ENCODE measurements around the gene HMSD.

The HMSD gene

GRCh38 chr18:63907664-63908063, 41.4 kb upstream of the HMSD start, which contains the start of gene SERPINB10:
TSS of gene SERPINB10 (plus strand) at chr18:63907958. CDS start at chr18:63915511, 7,553 bp downstream.
- Histone ChIP-seq H3K27me3 (no peaks in the 10 kb centered on the region), H3K4me1 (ENCODE audit: control insufficient read depth in 1 of 2, insufficient read depth in 1 of 2, low read depth in 1 of 2, low read length in 1 of 2) (peaks cover 64 to 67% of the 10 kb centered on the region in 2 experiments), H3K4me3 (ENCODE audit: low read depth in 1 of 2, low read length in 1 of 2) (peak within 1 kb of the TSS; percentile 9 to 13), H3K9me3 (no peaks in the 10 kb centered on the region), H3K36me3 (peaks cover 6% of the 10 kb centered on the region), H3K27ac (peak within 1 kb of the TSS; percentile 70)
- TF ChIP-seq, protein P1, sequence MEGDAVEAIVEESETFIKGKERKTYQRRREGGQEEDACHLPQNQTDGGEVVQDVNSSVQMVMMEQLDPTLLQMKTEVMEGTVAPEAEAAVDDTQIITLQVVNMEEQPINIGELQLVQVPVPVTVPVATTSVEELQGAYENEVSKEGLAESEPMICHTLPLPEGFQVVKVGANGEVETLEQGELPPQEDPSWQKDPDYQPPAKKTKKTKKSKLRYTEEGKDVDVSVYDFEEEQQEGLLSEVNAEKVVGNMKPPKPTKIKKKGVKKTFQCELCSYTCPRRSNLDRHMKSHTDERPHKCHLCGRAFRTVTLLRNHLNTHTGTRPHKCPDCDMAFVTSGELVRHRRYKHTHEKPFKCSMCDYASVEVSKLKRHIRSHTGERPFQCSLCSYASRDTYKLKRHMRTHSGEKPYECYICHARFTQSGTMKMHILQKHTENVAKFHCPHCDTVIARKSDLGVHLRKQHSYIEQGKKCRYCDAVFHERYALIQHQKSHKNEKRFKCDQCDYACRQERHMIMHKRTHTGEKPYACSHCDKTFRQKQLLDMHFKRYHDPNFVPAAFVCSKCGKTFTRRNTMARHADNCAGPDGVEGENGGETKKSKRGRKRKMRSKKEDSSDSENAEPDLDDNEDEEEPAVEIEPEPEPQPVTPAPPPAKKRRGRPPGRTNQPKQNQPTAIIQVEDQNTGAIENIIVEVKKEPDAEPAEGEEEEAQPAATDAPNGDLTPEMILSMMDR (IDR thresholded peaks at IDR 0.05): no peak

- Histone ChIP-seq H3K9me3 (no peaks in the 10 kb centered on the region), H3K4me3 (ENCODE audit: low read depth in 1 of 2, low read length in 1 of 2) (peak overlapping the region; percentile 9 to 13), H3K36me3 (no peaks in the 10 kb centered on the region), H3K4me1 (ENCODE audit: control insufficient read depth in 1 of 2, insufficient read depth in 1 of 2, low read depth in 1 of 2, low read length in 1 of 2) (peaks cover 66 to 73% of the 10 kb centered on the region in 2 experiments), H3K27me3 (no peaks in the 10 kb centered on the region), H3K27ac (peak overlapping the region; percentile 70)
- TF ChIP-seq, protein P1 (IDR thresholded peaks at IDR 0.05): no peak
These were observed 40.2 kb upstream of the HMSD start for GRCh38 chr18:63908858-63909257.

GRCh38 chr18:63909870-63910269, 39.2 kb upstream of the HMSD start:
- Histone ChIP-seq H3K4me3 (ENCODE audit: low read depth in 1 of 2, low read length in 1 of 2) (no peak overlapping the region), H3K36me3 (no peaks in the 10 kb centered on the region), H3K27ac (peak overlapping the region; percentile 70), H3K4me1 (ENCODE audit: control insufficient read depth in 1 of 2, insufficient read depth in 1 of 2, low read depth in 1 of 2, low read length in 1 of 2) (peaks cover 73 to 83% of the 10 kb centered on the region in 2 experiments), H3K27me3 (no peaks in the 10 kb centered on the region), H3K9me3 (no peaks in the 10 kb centered on the region)
- TF ChIP-seq, protein P1 (IDR thresholded peaks at IDR 0.05): no peak

GRCh38 chr18:63917817-63918216, 31.3 kb upstream of the HMSD start:
- Histone ChIP-seq H3K27me3 (no peaks in the 10 kb centered on the region), H3K4me3 (ENCODE audit: low read depth in 1 of 2, low read length in 1 of 2) (peak overlapping the region in 1 of 2 experiments; percentile 37), H3K36me3 (no peaks in the 10 kb centered on the region), H3K27ac (peak overlapping the region; percentile 78), H3K9me3 (no peaks in the 10 kb centered on the region), H3K4me1 (ENCODE audit: control insufficient read depth in 1 of 2, insufficient read depth in 1 of 2, low read depth in 1 of 2, low read length in 1 of 2) (peaks cover 65 to 84% of the 10 kb centered on the region in 2 experiments)
- TF ChIP-seq, protein P1 (IDR thresholded peaks at IDR 0.05): no peak

- Histone ChIP-seq H3K36me3 (no peaks in the 10 kb centered on the region), H3K9me3 (no peaks in the 10 kb centered on the region), H3K27ac (peak overlapping the region; percentile 65), H3K27me3 (no peaks in the 10 kb centered on the region), H3K4me3 (ENCODE audit: low read depth in 1 of 2, low read length in 1 of 2) (no peak overlapping the region), H3K4me1 (ENCODE audit: control insufficient read depth in 1 of 2, insufficient read depth in 1 of 2, low read depth in 1 of 2, low read length in 1 of 2) (peaks cover 40 to 48% of the 10 kb centered on the region in 2 experiments)
- TF ChIP-seq, protein P1 (IDR thresholded peaks at IDR 0.05): no peak
These were observed 27.1 kb upstream of the HMSD start for GRCh38 chr18:63922049-63922448.

Measured in neutrophil (primary cell).